NCI-H1930 (cell line): ENCODE data around the gene KPTN.
"Not testable (repeated sequence)": the region's sequence is repeated elsewhere in the genome, so short reads cannot be mapped to it uniquely, and the experiment has no call there.

Source experiments
- DNase-seq, 2 experiments: peaks; one replicate each; lab custom pipeline; 2025; lab: John Stamatoyannopoulos, UW

The KPTN gene

DNA sequence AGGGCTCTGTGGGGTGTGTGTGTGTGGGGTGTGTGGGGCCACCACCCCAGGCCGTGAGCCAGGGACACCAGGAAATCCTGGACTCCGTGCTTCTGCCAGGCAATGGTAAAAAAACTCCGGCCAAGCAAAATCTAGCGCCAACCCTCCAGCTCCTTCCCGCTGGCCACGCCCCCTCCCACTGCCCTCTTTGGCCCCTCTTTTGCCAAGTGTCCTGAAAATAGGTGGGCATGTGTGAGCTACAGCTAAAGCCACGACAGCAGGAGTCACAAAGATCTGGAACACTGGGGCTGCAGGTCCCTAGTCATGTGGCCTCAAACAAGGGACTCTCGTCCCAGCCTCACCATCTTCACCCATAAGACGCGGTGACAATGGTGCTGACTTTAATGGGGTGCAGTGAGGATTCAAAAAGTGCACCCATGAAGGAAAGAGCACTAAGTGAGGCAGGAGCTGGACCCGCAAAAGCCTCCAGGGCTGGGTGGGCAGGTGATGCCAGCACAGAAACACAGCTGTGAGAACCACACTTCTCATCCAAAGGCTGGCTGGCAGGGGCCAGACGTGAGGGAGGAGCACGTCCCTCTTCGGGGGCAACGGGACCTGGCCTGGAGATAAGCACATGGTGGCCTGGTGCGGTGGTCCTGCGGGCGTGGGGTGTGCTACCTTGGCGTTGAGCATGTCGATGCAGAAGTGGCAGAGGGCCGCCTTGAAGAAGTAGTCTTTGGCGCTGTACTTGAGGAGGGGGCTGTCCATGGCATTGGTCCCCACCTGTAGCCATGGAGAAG lies 7.5 kb upstream of the KPTN start:
- no peak for DNase-seq

DNA sequence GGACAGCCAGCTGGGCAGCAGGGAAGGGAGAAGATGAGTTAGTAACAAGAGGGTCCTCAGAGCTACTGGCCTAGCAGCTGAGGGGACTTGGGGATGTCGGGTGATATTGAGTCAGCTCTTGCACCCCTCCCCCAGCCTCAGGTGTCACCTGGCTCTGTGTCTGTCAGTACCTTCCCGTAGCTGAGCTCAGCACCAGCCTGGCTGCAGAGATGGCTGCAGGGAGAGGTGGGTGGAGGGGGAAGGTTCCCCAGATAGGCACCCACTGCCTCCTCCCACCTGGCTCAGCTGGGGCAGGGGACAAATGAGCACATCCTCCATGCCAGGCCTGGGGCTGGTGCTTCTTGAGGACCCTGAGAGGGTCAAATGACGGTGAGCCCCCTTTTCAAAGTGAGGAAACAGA lies 6.8 kb upstream of the KPTN start:
- DNase-seq = no peak

DNA sequence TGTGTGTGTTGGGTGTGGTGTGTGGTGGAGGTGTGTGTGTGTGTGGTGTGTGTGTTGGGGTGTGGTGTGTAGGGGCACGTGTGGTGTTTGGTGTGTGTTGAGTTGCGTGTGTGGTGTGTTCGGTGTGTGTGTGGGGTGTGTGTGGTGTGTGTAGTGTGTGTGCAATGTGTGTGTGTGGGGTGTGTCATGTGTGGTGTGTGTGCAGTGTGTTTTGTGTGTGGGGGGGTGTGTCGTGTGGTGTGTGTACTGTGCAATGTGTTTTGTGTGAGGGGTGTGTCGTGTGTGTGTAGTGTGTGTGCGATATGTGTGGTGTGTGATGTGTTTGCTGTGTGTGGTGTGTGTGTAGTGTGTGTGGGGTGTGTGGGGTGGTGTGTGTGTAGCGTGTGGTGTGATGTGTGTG lies 6.0 kb upstream of the KPTN start:
- no peak for DNase-seq

DNA sequence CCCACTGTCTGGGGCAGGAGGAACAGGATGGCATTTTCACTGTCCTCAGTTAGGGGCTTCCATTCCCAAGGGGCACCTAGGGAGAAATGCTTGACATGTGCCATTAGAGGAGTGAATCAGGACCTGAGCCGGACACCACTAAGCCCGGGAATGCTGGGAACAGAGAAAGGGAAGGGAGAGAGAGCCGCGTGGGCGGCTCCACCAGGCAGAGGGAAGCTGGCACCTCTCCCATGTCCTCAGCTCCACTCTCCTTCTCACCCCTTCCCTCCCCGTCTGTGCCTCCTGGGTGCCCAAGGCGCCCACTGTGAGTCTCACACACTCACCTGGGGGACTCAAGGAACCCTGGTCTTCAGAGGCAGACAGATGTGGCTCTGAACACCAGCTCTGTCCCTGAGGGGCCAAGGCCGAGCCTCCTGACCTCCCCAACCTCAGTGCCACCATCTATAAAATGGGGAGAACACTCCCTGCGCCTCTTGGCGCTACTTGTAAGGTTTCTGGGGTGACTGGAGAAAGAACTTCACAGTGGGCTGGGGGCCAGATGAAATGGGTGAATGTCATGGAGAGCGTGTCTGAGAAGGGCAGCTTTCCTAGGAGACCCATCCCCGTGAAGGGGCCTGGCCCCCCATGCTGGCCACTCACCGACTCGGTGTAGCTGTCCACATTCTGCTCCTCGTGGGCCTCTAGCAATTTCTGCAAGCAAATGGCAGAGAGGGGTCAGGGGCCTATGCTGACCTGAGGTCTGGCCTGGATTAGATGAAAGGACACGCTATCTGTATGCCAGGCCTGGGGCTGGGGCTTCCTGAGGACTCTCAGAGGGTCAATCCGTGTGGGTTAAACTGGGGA lies 5.3 kb upstream of the KPTN start:
- DNase-seq = no peak

DNA sequence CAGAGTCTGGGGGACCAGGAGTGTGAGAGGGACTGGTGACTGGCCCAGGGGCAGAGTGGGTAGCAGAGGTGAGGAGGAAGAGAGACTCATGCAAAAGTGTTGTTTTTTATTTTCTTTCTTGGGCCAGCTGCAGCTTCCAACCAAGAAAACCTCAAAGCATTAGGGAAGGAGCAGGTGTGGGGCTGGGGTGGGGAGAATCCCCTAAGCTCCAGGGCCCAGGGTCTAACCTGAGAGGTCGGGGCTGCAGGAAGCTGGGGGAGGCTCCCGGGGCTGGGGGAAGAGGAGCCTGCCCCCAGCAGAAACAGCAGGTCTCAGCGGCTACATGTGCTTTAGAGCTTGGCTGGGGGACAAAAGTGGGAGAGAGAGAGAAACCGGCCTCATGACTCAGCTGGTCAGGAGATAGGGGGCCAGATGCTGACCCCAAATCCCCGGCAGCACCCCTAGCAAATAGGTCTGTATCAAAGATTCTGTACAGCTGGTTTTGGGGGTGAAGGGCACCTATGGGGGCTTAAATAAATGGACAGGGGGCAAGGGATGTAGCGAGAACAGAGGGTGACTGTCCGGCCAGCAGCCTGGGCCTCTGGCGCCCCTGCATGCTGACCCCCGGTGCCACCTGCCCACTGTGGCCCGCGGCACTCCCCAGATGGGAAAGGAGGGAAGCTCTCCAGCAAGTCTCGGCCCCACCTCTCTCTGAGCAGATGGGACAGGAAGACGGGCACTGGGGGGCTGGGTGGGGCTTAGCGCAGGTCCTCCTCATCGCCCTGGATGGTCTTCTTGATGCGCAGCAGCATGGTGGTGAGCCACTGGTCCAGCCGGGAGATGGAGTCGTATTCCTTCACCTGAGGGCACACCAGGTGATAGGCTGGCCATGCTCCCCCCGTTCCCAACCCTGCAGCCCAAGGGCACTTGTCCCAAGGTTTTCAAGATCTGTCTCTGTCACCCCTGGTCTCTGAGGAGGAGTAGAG lies 3.8 kb upstream of the KPTN start:
- no peak for DNase-seq

DNA sequence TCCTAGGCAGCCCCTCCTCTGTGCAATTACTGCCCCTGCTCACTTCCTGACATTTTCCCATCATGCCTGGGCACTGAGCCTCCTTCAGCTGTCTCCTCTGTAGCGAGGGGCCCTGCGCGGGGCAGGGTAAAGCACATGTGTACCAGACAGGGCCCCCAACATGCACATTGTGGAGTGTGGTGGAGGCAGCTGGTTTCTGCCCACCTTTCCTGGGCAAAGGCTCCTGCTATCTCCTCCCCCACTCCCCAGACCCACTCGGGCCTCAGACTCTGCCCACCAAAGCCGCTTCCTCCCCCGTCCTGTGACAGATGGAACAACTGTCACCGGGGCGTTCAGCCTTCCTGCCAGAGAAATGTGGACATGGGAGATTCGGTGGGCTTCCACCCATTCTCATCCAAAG lies 2.9 kb upstream of the KPTN start:
- no peak for DNase-seq

DNA sequence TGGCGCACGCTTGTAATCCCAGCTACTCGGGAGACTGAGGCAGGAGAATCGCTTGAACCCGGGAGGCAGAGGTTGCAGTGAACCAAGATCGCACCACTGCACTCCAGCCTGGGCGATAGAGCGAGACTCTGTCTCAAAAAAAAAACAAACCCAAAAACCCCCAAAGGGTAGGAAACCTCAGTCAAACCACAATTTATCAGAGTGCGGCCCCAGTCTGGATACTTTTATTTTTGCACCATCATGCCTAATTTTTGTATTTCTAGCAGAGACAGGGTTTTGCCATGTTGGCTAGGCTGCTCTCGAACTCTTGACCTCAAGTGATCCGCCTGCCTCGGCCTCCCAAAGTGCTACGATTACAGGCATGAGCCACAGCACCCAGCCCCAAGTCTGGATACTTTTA lies 2.2 kb upstream of the KPTN start:
- not testable (repeated sequence) for DNase-seq

DNA sequence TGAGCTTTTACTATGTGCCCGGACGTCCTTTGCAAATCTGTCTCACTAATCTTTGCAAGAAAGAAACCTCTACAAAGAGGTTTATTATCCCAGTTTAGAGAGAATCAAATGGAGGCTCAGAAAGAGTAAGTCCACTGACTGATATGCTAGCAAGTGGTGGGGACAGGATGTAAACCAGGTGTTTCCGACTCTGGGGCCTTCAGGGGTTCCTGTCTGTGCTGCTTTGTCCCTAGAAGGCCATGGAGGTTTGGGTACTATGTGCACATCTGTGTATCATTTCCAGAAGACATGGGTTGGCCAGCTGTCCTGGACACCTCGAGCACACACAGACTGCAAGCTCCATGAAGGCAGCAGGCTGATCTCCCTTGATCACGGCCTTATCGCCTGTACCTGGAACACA lies 1.2 kb upstream of the KPTN start:
- DNase-seq = no peak

DNA sequence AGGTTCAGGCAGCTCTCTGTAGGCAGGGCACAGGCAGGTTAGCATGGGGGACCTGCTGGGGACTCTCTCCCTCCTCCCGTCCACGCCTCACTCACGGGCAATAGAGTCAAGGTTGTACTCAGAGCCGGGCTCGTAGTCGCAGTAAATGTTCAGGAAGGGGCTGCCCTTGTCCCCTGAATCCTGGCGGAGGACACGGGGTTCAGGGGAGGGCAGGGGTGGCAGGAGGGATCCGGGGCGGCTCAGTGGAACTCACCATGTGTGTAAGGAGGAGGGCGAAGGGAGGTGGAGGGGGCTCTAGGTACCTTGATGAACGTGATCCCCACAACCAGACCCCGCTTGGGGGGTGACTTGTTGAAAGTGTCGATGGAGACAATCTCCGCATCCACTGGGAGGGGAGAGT lies 819 bp downstream of the KPTN start:
- no peak for DNase-seq

DNA sequence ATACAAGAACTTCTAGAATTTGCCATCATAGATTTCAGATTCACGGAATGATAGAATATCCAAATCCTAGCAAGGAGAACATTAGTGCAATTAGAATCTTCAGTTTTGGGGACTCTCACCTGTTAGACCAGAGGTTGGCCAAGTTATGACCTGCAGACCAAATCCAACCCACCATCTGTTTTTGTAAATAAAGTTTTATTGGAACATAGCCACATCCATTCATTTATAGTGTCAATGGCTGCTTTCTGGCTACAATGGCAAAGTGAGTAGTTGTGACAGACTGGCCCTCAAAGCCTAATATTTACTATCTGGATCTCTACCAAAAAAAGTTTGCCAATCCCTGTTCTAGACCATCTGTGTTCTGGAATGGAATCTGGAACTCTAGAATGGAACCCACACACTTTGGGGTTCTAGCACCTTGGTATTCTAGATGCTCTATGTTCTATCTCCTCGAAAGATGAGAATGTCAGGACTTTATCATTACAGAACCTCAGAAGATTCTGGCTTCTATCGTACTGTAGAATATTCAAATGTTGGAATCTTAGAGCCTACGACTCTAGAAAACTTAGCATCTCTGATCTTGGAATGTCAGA lies 2.5 kb downstream of the KPTN start:
- no peak for DNase-seq

DNA sequence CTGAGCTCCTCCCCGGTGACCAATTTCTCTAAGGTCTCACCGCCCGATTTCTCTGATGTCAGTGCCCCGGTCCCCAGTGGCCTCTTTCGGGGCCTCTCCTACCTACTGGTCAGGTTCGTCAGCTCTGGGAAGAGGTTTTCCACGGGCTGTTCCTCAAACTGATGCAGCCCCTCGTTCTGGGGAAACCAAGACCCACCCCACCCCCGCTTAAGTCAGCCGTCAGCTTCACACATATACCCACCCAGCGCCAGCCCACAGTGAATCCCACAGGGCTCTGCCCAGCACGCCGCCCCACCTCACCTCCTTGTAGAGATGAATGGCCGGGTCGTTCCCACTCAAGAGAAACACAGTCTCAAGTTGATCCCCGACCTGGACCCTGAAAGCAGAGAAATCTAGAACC lies 3.4 kb downstream of the KPTN start:
- no peak for DNase-seq

DNA sequence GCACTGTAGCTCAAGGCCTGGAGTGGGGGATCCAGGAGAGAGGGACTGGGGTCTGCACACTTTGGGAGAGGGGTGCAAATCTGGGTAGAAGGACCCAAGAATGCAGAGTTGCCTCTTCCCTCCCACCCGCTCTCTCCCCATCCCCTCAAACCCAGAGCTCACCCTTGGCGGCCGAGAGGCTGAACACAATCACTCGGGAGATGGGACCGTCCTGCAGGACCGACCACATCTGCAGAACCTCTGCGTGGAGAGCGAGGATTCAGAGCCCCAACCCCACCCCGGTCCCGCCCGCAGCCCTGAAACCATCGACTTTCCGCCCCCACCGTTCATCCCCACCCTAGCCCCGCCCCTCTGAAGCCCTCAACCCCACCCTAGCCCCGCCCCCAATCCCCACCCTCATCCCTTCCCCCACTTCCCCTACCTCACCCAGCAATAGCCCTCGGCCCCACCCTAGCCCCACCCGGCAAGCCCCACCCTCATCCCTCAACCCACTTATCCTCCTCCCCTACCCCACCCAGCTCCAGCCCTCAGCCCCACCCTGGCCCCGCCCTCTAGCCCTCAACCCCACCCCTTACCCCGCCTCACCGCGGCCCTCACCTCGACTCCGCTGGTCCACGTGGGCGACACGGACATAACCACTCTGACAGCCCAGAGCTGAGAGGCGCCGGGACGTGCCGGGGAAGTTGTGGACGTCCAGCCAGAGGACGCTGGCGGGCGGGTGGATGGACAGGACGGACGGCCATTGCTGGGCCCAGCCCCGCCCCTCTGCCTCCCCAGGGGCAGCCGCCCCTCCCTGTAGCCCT lies 4.1 kb downstream of the KPTN start:
- DNase-seq = no peak

DNA sequence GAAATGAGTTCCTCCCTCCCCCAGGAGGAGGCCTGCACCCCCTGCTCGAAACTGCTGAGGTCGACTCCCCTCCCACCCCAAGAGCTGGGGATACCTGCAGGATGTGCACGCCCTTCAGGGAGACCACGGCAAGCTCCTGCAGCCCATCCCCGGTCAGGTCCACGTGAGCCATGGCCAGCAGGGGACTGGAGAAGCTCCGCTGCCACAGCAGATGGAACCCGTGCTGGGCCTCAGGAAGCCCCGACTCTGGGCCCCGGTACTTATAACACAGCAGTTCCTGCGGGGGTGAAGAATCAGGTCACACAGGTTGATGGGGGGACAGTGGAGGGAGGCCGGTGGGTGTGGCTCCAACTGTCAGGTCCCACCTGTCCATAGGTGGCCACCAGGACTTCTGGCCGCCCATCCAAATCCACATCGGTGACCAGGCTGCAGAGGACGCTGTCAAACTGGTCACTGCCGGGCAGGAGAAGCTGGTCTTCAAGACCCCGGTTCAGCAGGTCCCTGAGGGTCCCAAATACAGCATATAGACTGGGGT lies 7.5 kb downstream of the KPTN start:
- no peak for DNase-seq

DNA sequence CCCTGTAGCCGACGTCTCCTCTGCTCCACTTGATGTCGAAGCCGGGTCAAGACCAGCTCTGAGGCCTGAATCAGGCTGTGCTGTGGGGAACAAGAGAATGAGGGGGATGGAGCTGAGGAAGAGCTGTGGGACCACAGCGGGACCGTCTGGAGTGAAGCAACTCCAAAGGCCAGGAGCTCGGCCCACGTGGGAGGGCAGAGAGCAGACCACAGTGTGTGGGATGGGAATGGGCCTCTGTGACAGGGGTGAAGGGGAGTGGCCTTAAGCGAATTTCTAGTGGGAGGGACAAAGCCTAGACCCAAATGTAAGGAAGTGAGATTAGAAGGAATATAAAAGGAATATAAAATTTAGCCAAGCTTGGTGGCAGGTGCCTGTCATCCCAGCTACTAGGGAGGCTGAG lies 8.6 kb downstream of the KPTN start:
- no peak for DNase-seq

DNA sequence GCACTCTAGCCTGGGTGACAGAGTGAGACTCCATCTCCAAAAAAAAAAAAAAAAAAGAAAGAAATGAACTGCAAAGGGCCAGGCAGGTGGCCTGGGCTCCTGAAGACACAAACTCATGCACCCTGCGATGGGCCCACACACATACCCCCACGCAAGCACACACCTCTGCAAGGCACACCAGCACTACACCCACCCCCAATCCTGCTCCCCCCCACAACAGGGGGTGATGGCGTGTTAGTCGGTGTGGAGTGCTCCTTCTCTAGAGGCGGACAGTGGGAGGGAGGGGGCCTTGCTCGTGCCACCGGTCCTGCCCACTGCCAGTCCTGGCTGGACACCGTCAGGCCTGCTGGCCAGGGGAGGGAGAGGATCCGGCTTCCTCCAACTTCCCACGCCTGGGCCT lies 10.7 kb downstream of the KPTN start:
- no peak for DNase-seq

DNA sequence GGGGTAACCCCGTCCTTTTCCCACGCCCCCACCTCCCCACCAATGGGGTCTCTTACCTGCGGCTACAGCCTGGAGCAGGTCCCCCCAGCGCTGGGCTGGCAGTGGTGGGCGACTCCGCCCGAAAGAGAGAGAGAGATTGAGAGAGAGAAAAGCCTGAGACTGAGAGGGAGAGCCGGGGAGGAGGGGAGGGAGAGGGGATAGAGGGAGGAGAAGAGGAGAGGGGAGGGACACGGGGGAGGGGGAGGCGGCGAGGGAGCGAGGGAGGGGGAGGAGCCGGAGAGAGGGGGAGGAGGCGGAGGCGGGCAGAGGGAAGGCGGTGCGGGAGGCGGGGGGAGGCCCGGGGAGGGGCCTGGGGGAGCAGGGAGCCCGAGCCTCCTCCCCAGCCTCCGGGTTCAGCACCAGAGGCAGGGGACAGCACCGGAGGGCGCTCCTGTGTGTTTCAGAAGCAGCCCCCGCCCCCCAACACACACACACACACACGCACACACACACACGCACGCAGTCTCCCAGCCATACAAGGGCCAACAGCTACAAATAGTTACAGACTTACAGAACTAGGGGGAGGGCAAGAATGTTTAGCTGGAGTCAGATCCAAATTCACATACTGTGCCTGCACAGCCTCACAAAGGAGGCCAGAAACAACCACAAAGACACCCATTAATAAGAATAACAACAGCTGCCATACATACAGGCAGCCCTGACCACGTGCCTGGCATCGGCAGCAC lies 12.1 kb downstream of the KPTN start, which contains the start of gene SLC8A2:
SLC8A2 (minus strand) TSS at position 161 of the 725 bp plus-strand sequence. CDS start 5,490 bp downstream, outside the sequence.
- peak; percentile 67 to 69 for DNase-seq

DNA sequence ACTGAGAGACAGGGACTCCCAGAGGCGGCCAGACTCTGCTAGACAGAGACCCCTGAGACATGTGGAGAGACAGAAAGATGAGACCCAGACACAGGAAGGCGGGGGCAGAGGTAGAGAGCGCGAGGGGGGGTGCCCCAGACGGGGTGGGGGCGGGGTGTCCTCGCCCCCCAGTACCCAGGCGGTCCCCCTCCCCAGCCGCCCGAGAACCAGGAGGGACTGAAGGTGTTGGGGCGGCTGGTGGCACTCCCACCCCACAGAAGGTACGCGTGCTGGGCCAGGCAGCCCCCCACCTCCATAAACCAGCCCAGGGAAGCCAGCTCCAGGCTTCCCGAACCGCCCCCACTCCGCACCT lies 12.7 kb downstream of the KPTN start:
- DNase-seq = no peak

DNA sequence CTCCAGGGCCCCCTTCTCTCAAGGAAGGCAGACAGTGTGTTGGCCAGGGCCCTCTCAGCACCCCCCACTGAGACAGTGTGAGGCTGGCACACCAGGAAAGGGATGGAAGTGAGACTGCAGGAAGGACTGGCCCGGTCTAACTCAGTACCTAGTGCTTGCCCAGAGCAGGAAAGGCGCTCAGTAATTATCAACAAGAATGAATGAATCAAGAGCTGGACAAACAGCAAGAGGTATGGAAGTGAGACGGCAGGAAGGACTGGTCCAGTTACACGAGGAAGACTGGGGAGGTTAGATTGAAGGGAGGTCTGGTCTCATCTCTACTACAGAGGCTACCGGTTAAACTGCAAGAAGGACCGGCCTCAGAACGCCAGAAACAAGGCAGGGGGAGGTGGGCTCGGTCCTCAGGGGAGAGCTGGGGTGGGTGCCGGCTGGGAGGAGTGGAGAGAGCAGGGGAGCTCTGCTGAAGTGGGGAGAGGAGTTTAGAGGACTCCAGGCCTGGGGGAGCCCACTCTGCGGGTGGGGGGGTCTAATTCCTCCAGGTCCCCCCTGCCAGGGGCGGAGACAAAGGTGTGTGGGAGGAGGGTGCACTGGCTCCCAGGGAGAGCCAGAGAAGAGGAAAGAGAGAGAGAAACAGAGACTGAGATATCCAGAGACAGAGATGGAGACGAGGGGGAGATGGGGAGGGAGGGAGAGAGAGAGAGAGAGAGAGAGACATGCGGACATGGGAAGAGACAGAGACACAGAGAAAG lies 13.4 kb downstream of the KPTN start:
- no peak for DNase-seq

DNA sequence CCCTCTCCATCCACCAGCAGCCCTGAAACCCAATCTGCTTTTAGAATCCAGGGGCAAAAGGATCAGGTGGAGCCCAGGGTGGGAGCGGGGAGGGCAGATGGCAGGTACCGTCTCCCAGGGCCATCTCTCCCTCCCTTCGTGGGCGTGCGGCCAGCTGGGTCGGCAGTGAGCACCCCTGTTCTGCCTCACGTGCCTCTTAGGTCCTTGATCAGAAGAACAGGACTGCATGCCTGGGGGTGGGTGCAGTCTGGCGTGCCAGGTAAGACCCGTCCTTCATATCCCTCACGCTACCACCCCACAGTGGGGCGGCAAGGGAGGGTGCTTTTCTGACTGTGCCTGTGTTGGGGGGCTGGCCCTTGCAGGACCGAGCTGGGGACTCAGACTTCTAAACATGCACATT lies 14.3 kb downstream of the KPTN start:
- DNase-seq = no peak
